22Rv1 (cell line): Measurements from ENCODE around the gene ZNF544.

Source experiments
- CTCF ChIP-seq: fragments of 450-650 bp; IDR thresholded peaks from 2 replicates; pipeline ENCODE4 v1.5.1; 2017; ENCODE audit warnings: mild to moderate bottlenecking
- ZFX ChIP-seq: fragments of 450-650 bp; IDR thresholded peaks from 2 replicates; pipeline ENCODE4 v1.6.1; 2017; ENCODE audit warnings: antibody characterized with exemption, borderline replicate concordance

DNA sequence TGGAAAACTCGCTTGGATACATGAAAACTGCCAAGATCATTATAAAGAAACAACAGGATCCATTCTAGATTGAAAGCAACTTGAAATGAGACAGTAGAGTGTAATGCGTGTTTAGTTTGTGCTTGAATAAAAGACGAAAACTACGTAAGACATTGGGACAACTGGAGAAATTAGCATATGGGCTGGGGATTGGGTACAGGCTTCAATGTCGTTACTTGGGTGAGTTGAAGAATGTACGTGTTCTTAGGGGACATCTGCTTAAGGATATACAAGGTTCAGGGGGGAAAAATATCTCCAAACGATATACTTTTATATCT, 76.0 kb downstream of the ZNF544 start:
- TF ChIP-seq CTCF, result no peak
- no peak for TF ChIP-seq ZFX
